Activated CD4-positive, alpha-beta memory T cell treated with anti-CD3 and anti-CD28 coated beads for 36 hours (primary cell): ENCODE data around the gene LYRM4. TPM values are rescaled to one million over a fixed set of nuclear protein-coding genes. Genes with fewer than 3 reads are reported as not detected.

Experiments
- CTCF ChIA-PET: fragments of 350-600 bp; sonication (Branson Sonifier 250); formaldehyde crosslinking; loops from one replicate; lab custom pipeline; 2021; ENCODE audit warnings: antibody characterized with exemption, inconsistent platforms; lab: Charles Lee
- POLR2A ChIA-PET: fragments of 350-600 bp; sonication (Branson Sonifier 250); formaldehyde crosslinking; loops from one replicate; lab custom pipeline; 2021; ENCODE audit warnings: antibody characterized with exemption; lab: Charles Lee
- DNase-seq: peaks from one replicate; pipeline ENCODE4 v3.0.0-alpha.2; 2020
- H3K27ac Mint-ChIP-seq: one replicate; pipeline ENCODE4 v1.8.0; 2021; ENCODE audit warnings: mixed read lengths
- H3K27me3 Mint-ChIP-seq: one replicate; pipeline ENCODE4 v1.8.0; 2021; ENCODE audit warnings: mixed read lengths
- H3K36me3 Mint-ChIP-seq: one replicate; pipeline ENCODE4 v1.8.0; 2021; ENCODE audit warnings: mixed read lengths
- H3K4me1 Mint-ChIP-seq: one replicate; pipeline ENCODE4 v1.8.0; 2021; ENCODE audit warnings: low read depth, mixed read lengths
- H3K4me3 Mint-ChIP-seq: one replicate; pipeline ENCODE4 v1.8.0; 2021; ENCODE audit warnings: mild to moderate bottlenecking, mixed read lengths
- H3K9me3 Mint-ChIP-seq: one replicate; pipeline ENCODE4 v1.8.0; 2021; ENCODE audit warnings: mixed read lengths
- intact Hi-C: fragments of 100-400 bp; cut with micrococcal nuclease; formaldehyde crosslinking; loops from one replicate; pipeline ENCODE4 v1.15.1; 2023
- total RNA-seq, 2 experiments: library from RNA; stranded (reverse); gene quantifications; one replicate each; pipeline ENCODE4 v1.2.3, GENCODE V29; 2021

Gene LYRM4
- total RNA-seq, 2 experiments from 2014 or later, result 50.6 to 53.6 TPM

DNA sequence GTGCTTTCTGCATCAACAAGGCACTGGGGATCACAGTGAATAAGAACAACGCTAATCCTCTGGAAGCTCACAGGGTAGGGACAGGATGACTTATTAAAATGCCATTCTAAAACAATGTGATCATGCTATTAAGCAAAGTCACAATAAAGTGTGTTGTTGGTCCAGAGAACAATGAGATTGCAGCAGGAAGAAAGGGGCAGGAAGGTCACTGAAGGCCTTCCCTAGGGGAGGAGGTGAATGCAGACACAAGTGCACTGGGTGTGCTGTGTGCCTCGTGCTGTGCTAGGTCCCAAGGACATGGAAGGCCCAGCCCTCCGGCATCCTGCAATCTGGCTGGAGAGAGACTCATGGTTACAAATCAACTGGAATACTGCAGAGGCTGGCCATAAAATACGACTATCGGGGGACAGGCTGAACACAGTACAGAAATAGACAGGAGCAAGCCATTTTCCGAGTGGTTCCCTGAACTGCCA, 55.7 kb downstream of the LYRM4 start:
- H3K27ac Mint-ChIP-seq, result no peak overlapping the region
- no peak for DNase-seq
- POLR2A ChIA-PET, result no interaction called here
- no peaks in the 10 kb centered on the region for H3K27me3 Mint-ChIP-seq
- peaks cover 7% of the 10 kb centered on the region for H3K4me1 Mint-ChIP-seq
- intact Hi-C loops, result no loop called here
- no peak overlapping the region for H3K4me3 Mint-ChIP-seq
- peaks cover 1% of the 10 kb centered on the region for H3K36me3 Mint-ChIP-seq
- no peaks in the 10 kb centered on the region for H3K9me3 Mint-ChIP-seq
- CTCF ChIA-PET, result interaction anchor here (0.9 to 1.3 kb wide), 2 partner anchors 13 to 61 kb away, joined by 4 to 5 read pairs; no protein-coding TSS in a partner anchor

DNA sequence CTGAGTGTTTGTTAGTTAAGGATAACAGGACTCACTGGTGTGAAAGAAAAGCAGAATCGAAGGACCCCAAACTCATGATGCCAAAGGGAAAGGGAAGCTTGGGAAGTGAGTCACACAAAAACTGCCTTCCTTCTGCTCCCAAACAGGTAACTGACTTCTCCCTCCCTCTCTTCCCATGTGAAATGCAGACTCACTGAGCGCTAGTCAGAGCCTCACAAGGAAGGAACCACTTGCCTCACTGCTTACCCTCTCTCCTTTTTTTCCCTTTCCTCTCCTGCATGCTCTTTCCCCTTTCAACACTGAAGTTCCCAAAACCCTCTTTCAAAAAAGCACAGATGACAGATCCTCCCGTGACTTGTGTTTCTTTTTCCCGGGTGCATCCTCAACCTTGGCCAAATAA, 56.4 kb downstream of the LYRM4 start:
- CTCF ChIA-PET, result no interaction called here
- no peak overlapping the region for H3K27ac Mint-ChIP-seq

DNA sequence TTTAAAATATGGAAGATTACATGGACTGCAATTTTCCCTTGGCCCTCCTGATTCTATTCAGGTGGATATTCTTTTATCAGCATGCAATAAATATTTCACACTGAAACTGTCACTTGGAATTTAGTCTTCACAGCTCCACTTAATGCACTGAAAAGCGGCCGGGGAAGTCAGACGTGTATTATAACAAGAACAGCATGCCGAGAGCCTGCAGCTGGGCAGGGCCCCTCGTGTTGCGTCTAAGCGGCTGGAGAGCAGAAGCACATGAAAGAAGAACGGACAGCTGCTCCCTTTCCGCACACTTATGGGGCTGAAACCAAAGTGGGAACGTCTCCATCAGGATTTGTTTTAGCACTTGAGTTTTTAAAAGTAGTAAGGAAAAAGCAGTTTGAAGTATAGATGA, 57.2 kb downstream of the LYRM4 start:
- intact Hi-C loops, result no loop called here
- Mint-ChIP-seq H3K4me1 (peaks cover 22% of the 10 kb centered on the region), H3K36me3 (peaks cover 1% of the 10 kb centered on the region), H3K27me3 (no peaks in the 10 kb centered on the region), H3K27ac (no peak overlapping the region), H3K4me3 (no peak overlapping the region), H3K9me3 (no peaks in the 10 kb centered on the region)
- no peak for DNase-seq
- CTCF ChIA-PET, result no interaction called here
- POLR2A ChIA-PET, result no interaction called here

More for the DNA sequence above, 56.4 kb downstream of the LYRM4 start:
- Mint-ChIP-seq H3K36me3 (peaks cover 1% of the 10 kb centered on the region), H3K4me1 (peaks cover 14% of the 10 kb centered on the region), H3K9me3 (no peaks in the 10 kb centered on the region), H3K27me3 (no peaks in the 10 kb centered on the region), H3K4me3 (no peak overlapping the region)
- POLR2A ChIA-PET, result no interaction called here
- no peak for DNase-seq
- intact Hi-C loops, result no loop called here

DNA sequence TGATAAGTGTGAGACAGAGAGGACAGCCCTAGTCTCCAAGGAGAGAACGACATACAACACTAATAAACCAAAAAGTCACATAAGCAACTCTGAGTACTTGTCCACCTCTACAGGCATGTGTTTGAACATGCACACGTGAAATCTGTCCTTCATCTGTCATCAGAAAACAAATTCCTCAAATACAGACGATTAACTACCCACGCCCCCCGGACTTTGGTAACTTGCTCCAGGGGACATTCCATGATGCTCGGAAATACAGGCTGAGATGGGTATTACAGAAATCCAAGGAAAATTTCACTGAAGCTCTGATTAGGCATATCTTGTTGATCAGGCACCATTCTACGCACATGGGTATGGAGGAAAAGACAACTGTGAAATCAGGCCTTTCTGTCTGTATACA, 57.8 kb downstream of the LYRM4 start:
- Mint-ChIP-seq H3K4me1 (peaks cover 25% of the 10 kb centered on the region), H3K27me3 (no peaks in the 10 kb centered on the region), H3K9me3 (no peaks in the 10 kb centered on the region), H3K27ac (no peak overlapping the region), H3K36me3 (peaks cover 1% of the 10 kb centered on the region), H3K4me3 (no peak overlapping the region)
- intact Hi-C loops, result no loop called here
- ChIA-PET POLR2A (no interaction called here), CTCF (no interaction called here)
- DNase-seq, result no peak

DNA sequence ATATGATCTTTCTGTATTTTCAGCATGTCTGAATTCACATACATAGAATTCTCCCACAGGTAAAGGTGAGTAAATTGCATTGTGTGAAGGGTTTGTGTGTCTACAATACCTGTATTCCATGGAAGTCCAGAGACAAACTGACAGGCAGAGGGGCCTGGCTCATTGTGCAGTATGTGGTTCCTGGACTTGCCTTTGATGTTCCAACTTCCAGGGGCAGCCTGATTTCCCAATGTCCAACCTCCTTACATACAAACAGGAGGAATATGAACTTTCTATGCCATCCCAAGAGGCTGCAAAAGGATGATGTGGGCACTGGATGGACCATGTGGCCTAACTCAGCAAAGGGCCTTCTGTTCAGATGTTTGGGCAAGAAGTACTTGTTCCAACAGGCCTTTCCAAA, 58.5 kb downstream of the LYRM4 start:
- H3K36me3 Mint-ChIP-seq, result peaks cover 1% of the 10 kb centered on the region
- intact Hi-C loops, result no loop called here
- no peaks in the 10 kb centered on the region for H3K27me3 Mint-ChIP-seq
- H3K9me3 Mint-ChIP-seq, result no peaks in the 10 kb centered on the region
- no peak overlapping the region for H3K4me3 Mint-ChIP-seq
- H3K4me1 Mint-ChIP-seq, result peaks cover 25% of the 10 kb centered on the region
- ChIA-PET CTCF (interaction anchor here (0.6 to 4.0 kb wide), 2 partner anchors 58 to 119 kb away, joined by 3 to 14 read pairs; no protein-coding TSS in a partner anchor), POLR2A (no interaction called here)
- no peak for DNase-seq
- no peak overlapping the region for H3K27ac Mint-ChIP-seq

DNA sequence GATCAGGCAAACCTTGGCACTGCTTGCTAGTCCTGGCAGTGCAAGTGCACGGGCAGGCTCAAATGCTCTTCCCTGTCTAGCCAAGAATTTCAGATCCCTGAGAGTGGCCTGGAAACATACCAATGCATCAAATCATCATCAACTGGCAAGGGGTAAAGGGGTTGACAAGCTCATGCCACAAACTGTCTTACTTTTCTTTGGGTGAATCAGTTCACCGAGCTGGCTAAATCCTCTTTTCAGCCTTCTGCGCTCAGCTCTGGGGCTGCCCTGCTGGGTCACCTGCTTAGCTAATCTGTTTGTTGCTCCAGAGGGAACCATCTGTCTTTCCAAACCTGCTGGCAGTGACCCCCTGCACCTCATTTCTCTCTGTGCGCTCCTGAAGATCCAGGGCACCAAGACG, 59.5 kb downstream of the LYRM4 start:
- intact Hi-C loops, result no loop called here

DNA sequence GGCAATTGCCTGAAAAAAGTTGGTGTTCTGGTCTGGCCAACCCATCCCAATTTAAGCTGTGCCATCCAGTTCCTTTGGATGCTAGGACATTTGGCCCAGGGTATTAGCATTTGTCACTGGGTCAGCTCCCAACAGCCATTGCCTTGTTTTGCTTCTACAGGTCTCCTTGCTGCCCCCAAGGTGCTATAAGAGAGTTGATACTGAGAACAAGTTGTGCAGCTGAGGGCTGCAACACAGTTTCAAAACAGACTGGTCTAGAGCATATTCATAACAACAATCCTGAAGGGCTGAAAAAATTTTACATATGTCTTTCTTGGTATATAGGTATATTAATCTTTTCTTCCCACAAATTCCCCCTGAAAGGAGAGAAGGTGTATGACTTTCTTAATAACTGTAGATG, 61.0 kb downstream of the LYRM4 start:
- CTCF ChIA-PET, result interaction anchor here (0.7 to 4.0 kb wide), 5 partner anchors 26 to 180 kb away, joined by 3 to 14 read pairs (median 4); no protein-coding TSS in a partner anchor
- peak; percentile 16 for DNase-seq
- Mint-ChIP-seq H3K27ac (peak overlapping the region; percentile 21), H3K4me3 (no peak overlapping the region), H3K36me3 (peaks cover 11% of the 10 kb centered on the region), H3K4me1 (peaks cover 25% of the 10 kb centered on the region), H3K27me3 (no peaks in the 10 kb centered on the region), H3K9me3 (no peaks in the 10 kb centered on the region)
- intact Hi-C loops, result loop anchor here (1.0 kb wide), 6 partner anchors 25 to 199 kb away; partner anchors contain the start of gene LYRM4
- POLR2A ChIA-PET, result interaction anchor here (1.0 to 1.4 kb wide), 4 partner anchors 27 to 103 kb away, joined by 3 to 9 read pairs (median 4); partner anchors contain the start of genes FARS2 and LYRM4

More for the DNA sequence above, 59.5 kb downstream of the LYRM4 start:
- ChIA-PET CTCF (interaction anchor here (4.0 kb wide), 1 partner anchor 57 kb away, joined by 14 read pairs; no protein-coding TSS in a partner anchor), POLR2A (no interaction called here)
- Mint-ChIP-seq H3K9me3 (no peaks in the 10 kb centered on the region), H3K4me1 (peaks cover 25% of the 10 kb centered on the region), H3K27me3 (no peaks in the 10 kb centered on the region), H3K27ac (no peak overlapping the region), H3K36me3 (peaks cover 6% of the 10 kb centered on the region), H3K4me3 (no peak overlapping the region)
- no peak for DNase-seq

DNA sequence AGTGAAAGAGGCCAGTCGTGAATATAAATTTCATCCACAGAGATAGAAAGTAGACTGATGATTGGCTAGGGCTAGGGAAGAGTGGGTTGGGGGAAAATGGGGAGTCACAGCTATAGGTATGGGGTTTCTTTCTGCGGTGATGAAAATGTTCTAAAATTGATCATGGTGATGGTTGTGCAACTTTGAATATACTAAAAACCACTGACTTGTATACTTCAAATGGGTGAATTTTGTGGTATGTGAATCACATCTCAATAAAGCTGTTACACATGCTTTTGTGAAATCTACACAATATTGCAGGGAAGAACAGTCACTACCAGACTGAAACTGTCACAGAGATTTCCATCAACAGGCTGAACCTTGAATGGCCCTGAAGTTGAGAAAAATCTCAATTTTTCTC, 61.5 kb downstream of the LYRM4 start:
- no peak overlapping the region for H3K4me3 Mint-ChIP-seq
- H3K27me3 Mint-ChIP-seq, result no peaks in the 10 kb centered on the region
- H3K27ac Mint-ChIP-seq, result peak overlapping the region; percentile 21
- POLR2A ChIA-PET, result interaction anchor here (1.0 to 1.4 kb wide), 4 partner anchors 27 to 103 kb away, joined by 3 to 9 read pairs (median 4); partner anchors contain the start of genes FARS2 and LYRM4
- CTCF ChIA-PET, result interaction anchor here (0.7 to 4.0 kb wide), 5 partner anchors 25 to 180 kb away, joined by 3 to 14 read pairs (median 4); no protein-coding TSS in a partner anchor
- peaks cover 13% of the 10 kb centered on the region for H3K36me3 Mint-ChIP-seq
- intact Hi-C loops, result loop anchor here (1.0 kb wide), 6 partner anchors 25 to 199 kb away; partner anchors contain the start of gene LYRM4
- H3K9me3 Mint-ChIP-seq, result no peaks in the 10 kb centered on the region
- peak; percentile 35 for DNase-seq
- peaks cover 25% of the 10 kb centered on the region for H3K4me1 Mint-ChIP-seq

DNA sequence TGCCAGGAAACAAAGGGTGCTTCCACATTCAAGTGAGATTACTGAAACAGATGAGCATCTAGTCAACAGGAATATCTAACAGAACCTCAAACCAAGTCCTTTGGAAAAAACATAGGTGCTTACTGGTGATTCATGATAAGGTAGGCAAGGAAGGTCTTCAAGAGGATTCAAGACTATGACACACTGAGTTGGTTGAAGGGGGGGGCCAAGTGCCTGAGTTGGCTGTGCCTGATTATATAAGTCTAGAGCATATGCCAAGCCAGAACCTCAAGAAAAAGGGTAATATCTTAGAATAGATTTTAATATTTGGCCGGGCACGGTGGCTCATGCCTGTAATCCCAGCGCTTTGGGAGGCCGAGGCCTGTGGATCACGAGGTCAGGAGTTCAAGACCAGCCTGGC, 63.7 kb downstream of the LYRM4 start:
- H3K9me3 Mint-ChIP-seq, result no peaks in the 10 kb centered on the region
- ChIA-PET CTCF (interaction anchor here (1.4 kb wide), 1 partner anchor 106 kb away, joined by 5 read pairs; no protein-coding TSS in a partner anchor), POLR2A (no interaction called here)
- DNase-seq, result no peak
- peaks cover 25% of the 10 kb centered on the region for H3K4me1 Mint-ChIP-seq
- no peak overlapping the region for H3K4me3 Mint-ChIP-seq
- H3K36me3 Mint-ChIP-seq, result peaks cover 11% of the 10 kb centered on the region
- intact Hi-C loops, result no loop called here
- no peaks in the 10 kb centered on the region for H3K27me3 Mint-ChIP-seq
- no peak overlapping the region for H3K27ac Mint-ChIP-seq

DNA sequence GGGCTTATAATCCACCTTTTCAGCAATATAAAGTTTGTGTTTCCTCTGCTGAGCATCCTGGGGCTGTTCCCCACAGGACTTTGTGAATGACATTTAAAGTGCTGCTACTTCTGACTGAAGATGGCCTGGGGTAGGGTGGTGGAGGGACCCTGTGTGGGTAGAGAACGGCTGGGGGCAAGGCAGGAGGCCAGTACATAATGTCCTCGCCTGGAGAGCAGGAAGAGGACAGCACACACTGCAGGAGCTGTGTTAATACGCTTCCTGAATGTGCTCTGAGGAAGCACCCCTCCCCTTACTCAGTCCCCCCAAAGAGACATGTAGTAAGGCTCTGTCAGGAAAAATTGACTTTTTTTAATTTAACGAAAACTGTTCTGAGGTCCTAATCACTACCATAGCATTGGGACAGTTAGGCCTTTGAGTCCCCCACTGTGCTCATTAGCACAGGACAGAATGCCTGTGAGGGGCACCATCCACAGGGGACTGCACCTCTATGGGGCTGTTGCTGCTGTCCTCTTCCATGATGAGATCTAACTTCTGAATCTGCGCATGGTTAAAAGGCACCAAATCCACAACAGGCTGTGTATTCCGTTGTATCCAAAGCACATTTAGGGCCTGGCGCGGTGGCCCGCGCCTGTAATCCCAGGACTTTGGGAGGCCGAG, 68.5 kb downstream of the LYRM4 start:
- no peak overlapping the region for H3K4me3 Mint-ChIP-seq
- intact Hi-C loops, result no loop called here
- no peak overlapping the region for H3K27ac Mint-ChIP-seq
- peaks cover 11% of the 10 kb centered on the region for H3K36me3 Mint-ChIP-seq
- H3K9me3 Mint-ChIP-seq, result no peaks in the 10 kb centered on the region
- no peaks in the 10 kb centered on the region for H3K4me1 Mint-ChIP-seq
- H3K27me3 Mint-ChIP-seq, result no peaks in the 10 kb centered on the region
- ChIA-PET POLR2A (no interaction called here), CTCF (no interaction called here)
- DNase-seq, result no peak

DNA sequence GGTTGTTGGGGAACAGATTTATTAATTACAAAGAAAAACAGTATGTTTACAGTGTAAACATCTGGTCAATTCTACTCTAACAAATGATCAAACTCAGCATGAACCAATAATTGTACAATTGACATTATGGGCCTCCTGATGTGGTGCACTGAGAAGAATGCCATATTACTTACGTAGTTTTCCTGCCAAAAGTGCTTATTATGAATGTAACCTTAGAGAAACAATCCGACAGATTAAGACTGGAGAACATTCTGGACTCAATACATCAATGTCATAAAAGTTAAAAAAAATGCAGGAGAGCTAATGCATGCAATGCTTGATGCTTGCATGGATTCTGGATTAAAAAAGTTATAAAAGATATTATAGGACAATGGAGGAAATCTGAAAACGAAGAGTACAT, 69.0 kb downstream of the LYRM4 start:
- ChIA-PET CTCF (interaction anchor here (0.9 kb wide), 1 partner anchor 49 kb away, joined by 3 read pairs; no protein-coding TSS in a partner anchor), POLR2A (no interaction called here)
- H3K4me1 Mint-ChIP-seq, result no peaks in the 10 kb centered on the region
- no peak overlapping the region for H3K4me3 Mint-ChIP-seq
- no peak for DNase-seq
- H3K9me3 Mint-ChIP-seq, result no peaks in the 10 kb centered on the region
- peaks cover 8% of the 10 kb centered on the region for H3K36me3 Mint-ChIP-seq
- intact Hi-C loops, result no loop called here
- H3K27ac Mint-ChIP-seq, result no peak overlapping the region
- no peaks in the 10 kb centered on the region for H3K27me3 Mint-ChIP-seq

DNA sequence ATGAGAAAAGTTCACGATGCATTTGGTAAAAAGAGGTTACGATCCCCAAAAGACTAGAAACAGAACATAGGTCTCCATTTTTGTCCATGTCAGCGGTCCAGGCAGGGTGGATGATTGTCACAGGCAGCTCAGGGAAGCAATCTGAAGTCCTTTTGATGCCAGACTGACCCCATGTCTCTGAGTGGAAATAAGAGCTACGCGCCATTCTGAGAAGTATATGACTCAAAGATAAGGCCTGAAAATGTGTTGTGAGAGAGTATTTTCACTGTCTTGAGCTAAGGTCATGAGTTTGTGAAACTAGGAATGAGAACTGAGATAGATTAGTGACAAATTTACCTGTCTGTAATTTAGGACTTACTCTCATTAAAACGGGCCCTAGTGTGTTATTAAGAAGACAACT, 69.5 kb downstream of the LYRM4 start:
- H3K27me3 Mint-ChIP-seq, result no peaks in the 10 kb centered on the region
- ChIA-PET CTCF (interaction anchor here (0.7 to 0.9 kb wide), 3 partner anchors 23 to 48 kb away, joined by 3 read pairs; no protein-coding TSS in a partner anchor), POLR2A (no interaction called here)
- DNase-seq, result no peak
- intact Hi-C loops, result no loop called here
- H3K9me3 Mint-ChIP-seq, result no peaks in the 10 kb centered on the region
- no peaks in the 10 kb centered on the region for H3K4me1 Mint-ChIP-seq
- H3K36me3 Mint-ChIP-seq, result peaks cover 9% of the 10 kb centered on the region
- H3K27ac Mint-ChIP-seq, result no peak overlapping the region
- no peak overlapping the region for H3K4me3 Mint-ChIP-seq
